Endodermal cell (in vitro differentiated cells): Measurements from ENCODE around the gene BCS1L. TPM values are rescaled to one million over a fixed set of nuclear protein-coding genes. Genes with fewer than 3 reads are reported as not detected.

Source experiments
- DNase-seq: peaks from one replicate; pipeline ENCODE4 v3.0.0-alpha.2; 2017
- H3K27ac ChIP-seq: 2 replicates; pipeline ENCODE4 v1.5.1; 2013; ENCODE audit warnings: mild to moderate bottlenecking, low read depth, low read length, moderate library complexity
- H3K27me3 ChIP-seq: 2 replicates; pipeline ENCODE4 v1.6.1; 2013; ENCODE audit warnings: mild to moderate bottlenecking, low read length, moderate library complexity; ENCODE audit not compliant: insufficient read depth, control insufficient read depth, poor library complexity, severe bottlenecking
- H3K36me3 ChIP-seq: 2 replicates; pipeline ENCODE4 v1.7.0; 2013; ENCODE audit warnings: mild to moderate bottlenecking, low read length, moderate library complexity; ENCODE audit not compliant: control insufficient read depth, insufficient read depth
- H3K4me1 ChIP-seq: one replicate; pipeline ENCODE4 v1.7.0; 2013; ENCODE audit warnings: low read length; ENCODE audit not compliant: control insufficient read depth, insufficient read depth
- H3K4me3 ChIP-seq: 2 replicates; pipeline ENCODE4 v1.5.1; 2013; ENCODE audit warnings: mild to moderate bottlenecking, low read length, moderate library complexity
- H3K9ac ChIP-seq: 2 replicates; pipeline ENCODE4 v1.6.1; 2013; ENCODE audit warnings: mild to moderate bottlenecking, low read length, moderate library complexity; ENCODE audit not compliant: poor library complexity, severe bottlenecking; ENCODE audit errors: extremely low read depth
- H3K9me3 ChIP-seq: 2 replicates; pipeline ENCODE4 v1.6.1; 2013; ENCODE audit warnings: mild to moderate bottlenecking, low read length, moderate library complexity; ENCODE audit not compliant: control insufficient read depth
- H3K27ac Mint-ChIP-seq: 2 replicates; pipeline ENCODE4 v1.8.0; 2020; ENCODE audit warnings: mixed read lengths
- H3K27me3 Mint-ChIP-seq: 2 replicates; pipeline ENCODE4 v1.8.0; 2021; ENCODE audit warnings: mild to moderate bottlenecking, mixed read lengths; ENCODE audit not compliant: insufficient read depth
- H3K36me3 Mint-ChIP-seq: 2 replicates; pipeline ENCODE4 v1.8.0; 2020; ENCODE audit warnings: low read depth, mixed read lengths
- H3K4me1 Mint-ChIP-seq: 2 replicates; pipeline ENCODE4 v1.8.0; 2020; ENCODE audit warnings: mixed read lengths
- H3K4me3 Mint-ChIP-seq: 2 replicates; pipeline ENCODE4 v1.8.0; 2020; ENCODE audit warnings: mild to moderate bottlenecking, moderate library complexity, mixed read lengths
- H3K9me3 Mint-ChIP-seq: 2 replicates; pipeline ENCODE4 v1.8.0; 2020; ENCODE audit warnings: mild to moderate bottlenecking, mixed read lengths
- CTCF ChIP-seq: fragments of 200-600 bp; sonication (generic); conservative IDR thresholded peaks from 2 replicates; pipeline ENCODE4 v1.5.0; 2021; ENCODE audit warnings: antibody characterized with exemption, mild to moderate bottlenecking
- WGBS, 2 experiments: methylation state at CpG; one replicate each; pipeline versions ENCODE4 v1.1.5 to v1.1.7; 2013; ENCODE audit warnings: missing lambda C conversion rate in 2 of 2, mixed read lengths in 1 of 2; ENCODE audit not compliant: insufficient coverage in 1 of 2, insufficient read length in 1 of 2; 5-methylcytosine and 5-hydroxymethylcytosine counted together
- total RNA-seq, 2 donors: library from RNA; stranded (reverse); fragmentation: NEBNext Ultra II Directional in 1 of 2; extraction: Animal tissue kit (Norgen Biotek cat#: 25700) in 1 of 2; gene quantifications; 2 replicates in 1 of 2; 3 replicates in 1 of 2; pipeline ENCODE4 v1.2.1, GENCODE V29; 2021

The BCS1L gene
- total RNA-seq, 2 donors from 2014 or later = 24.0 to 31.5 TPM

- Histone ChIP-seq H3K9ac (peak within 1 kb of the TSS; percentile 67), H3K4me3 (peak within 1 kb of the TSS; percentile 94), H3K4me1 (no peaks in the 10 kb centered on the region), H3K9me3 (no peaks in the 10 kb centered on the region), H3K36me3 (peaks cover 15% of the 10 kb centered on the region), H3K27me3 (no peaks in the 10 kb centered on the region), H3K27ac (peak within 1 kb of the TSS; percentile 72)
- DNase-seq = peak; percentile 99
- Mint-ChIP-seq H3K4me1 (peaks cover 5% of the 10 kb centered on the region), H3K36me3 (peaks cover 14% of the 10 kb centered on the region), H3K9me3 (no peaks in the 10 kb centered on the region), H3K27me3 (no peaks in the 10 kb centered on the region), H3K27ac (peak within 1 kb of the TSS; percentile 93), H3K4me3 (peak within 1 kb of the TSS; percentile 96)
- TF ChIP-seq CTCF = peak; percentile 92
- WGBS, 2 experiments = 0 to 1% methylated on average over 25 to 74 of the region's 74 CpGs
These were observed 51.4 kb downstream of the BCS1L start, which contains the start of gene TTLL4 for GRCh38 chr2:218710687-218711549. Gene TTLL4, plus strand, starts transcription at chr2:218710835. Its CDS starts 26,842 bp downstream, at chr2:218737677.

DNA sequence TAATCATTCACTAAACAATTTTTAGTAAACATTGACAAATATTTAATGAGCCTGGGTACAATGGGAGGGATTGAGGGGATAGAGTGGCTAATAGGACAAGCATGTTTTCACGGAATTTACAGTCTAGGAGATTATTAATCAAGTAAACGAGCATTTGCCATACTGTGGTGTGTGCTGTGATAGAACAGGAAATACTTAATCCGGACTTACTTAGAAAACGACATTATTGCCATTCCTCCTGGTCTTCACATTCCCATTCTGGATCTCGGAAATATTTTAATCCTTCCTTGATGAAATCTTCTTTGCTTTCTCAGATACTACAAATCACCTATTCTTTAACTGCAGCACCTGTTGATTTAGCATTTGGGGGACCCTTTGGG is 52.1 kb downstream of the BCS1L start:
- Histone ChIP-seq H3K27ac (no peak overlapping the region), H3K9me3 (no peaks in the 10 kb centered on the region), H3K9ac (peak overlapping the region; percentile 67), H3K4me1 (no peaks in the 10 kb centered on the region), H3K4me3 (peak overlapping the region; percentile 94), H3K36me3 (peaks cover 21% of the 10 kb centered on the region), H3K27me3 (no peaks in the 10 kb centered on the region)
- Mint-ChIP-seq H3K9me3 (no peaks in the 10 kb centered on the region), H3K27ac (peak overlapping the region; percentile 93), H3K4me1 (peaks cover 5% of the 10 kb centered on the region), H3K4me3 (peak overlapping the region; percentile 96), H3K36me3 (peaks cover 18% of the 10 kb centered on the region), H3K27me3 (no peaks in the 10 kb centered on the region)
- DNase-seq = no peak
- 23 to 35% methylated on average over 5 of the region's 5 CpGs for WGBS, 2 experiments
- TF ChIP-seq CTCF = no peak

Other genes with a start within 250 kb of the BCS1L start
- 10 to 100 TPM; 70.2 to 83.1 TPM for gene VIL1, start 240.6 kb upstream of the BCS1L start, total RNA-seq
- 10 to 100 TPM; 23.2 to 24.0 TPM for gene USP37, start 91.3 kb upstream of the BCS1L start, total RNA-seq
- 10 to 100 TPM; 64.2 to 65.6 TPM for gene CNOT9, start 90.8 kb upstream of the BCS1L start, total RNA-seq
- under 1 TPM; 0.26 to 0.73 TPM for gene PLCD4, start 51.8 kb upstream of the BCS1L start, total RNA-seq
- gene ZNF142, start 60 bp upstream of the BCS1L start, total RNA-seq = 10 to 100 TPM; 27.8 to 31.5 TPM
- 10 to 100 TPM; 24.5 to 32.1 TPM for gene RNF25, start 12.3 kb downstream of the BCS1L start, total RNA-seq
- gene STK36, start 12.4 kb downstream of the BCS1L start, total RNA-seq = 10 to 100 TPM; 73.5 to 87.4 TPM
- 10 to 100 TPM; 96.5 to 99.0 TPM for gene TTLL4, start 51.2 kb downstream of the BCS1L start, total RNA-seq
- 10 to 100 TPM; 32.8 to 53.7 TPM for gene CYP27A1, start 122.5 kb downstream of the BCS1L start, total RNA-seq
- not detected for gene PRKAG3, start 172.1 kb downstream of the BCS1L start, total RNA-seq
- not detected for gene WNT6, start 200.1 kb downstream of the BCS1L start, total RNA-seq
- gene WNT10A, start 221.2 kb downstream of the BCS1L start, total RNA-seq = not detected